Body of pancreas (tissue), 4 donors: ENCODE results near the gene DOK4. TPM values are rescaled to one million over a fixed set of nuclear protein-coding genes. Genes with fewer than 3 reads are reported as not detected.

ENCODE experiments used
- ATAC-seq: fragments of 150-250 bp; one replicate; pipeline ENCODE4 v1.9.1; 2016
- DNase-seq, 4 donors: peaks; one replicate each; pipeline ENCODE4 v3.0.0-alpha.2; 2019
- H3K27ac ChIP-seq, 4 donors: fragments of 200-600 bp; sonication (generic); 1 replicate in 3 of 4; 2 replicates in 1 of 4; pipeline versions ENCODE4 v1.5.1 to v1.6.1; 2016 to 2019; ENCODE audit warnings: mild to moderate bottlenecking in 1 of 4, mixed read lengths in 1 of 4, moderate library complexity in 1 of 4
- H3K27me3 ChIP-seq, 2 donors: fragments of 200-600 bp; sonication (generic); one replicate each; pipeline ENCODE4 v1.6.0; 2016; ENCODE audit warnings: mild to moderate bottlenecking in 1 of 2
- H3K36me3 ChIP-seq, 2 donors: fragments of 200-600 bp; sonication (generic); replicated peaks in 1 of 2; 2 replicates each; pipeline ENCODE4 v1.5.1; 2016; ENCODE audit warnings: low read depth in 2 of 2; ENCODE audit not compliant: insufficient read depth in 1 of 2
- H3K4me1 ChIP-seq: fragments of 200-600 bp; sonication (generic); one replicate; pipeline ENCODE4 v1.6.0; 2016
- H3K4me3 ChIP-seq, 2 donors: fragments of 200-600 bp; sonication (generic); 1 replicate in 1 of 2; 2 replicates in 1 of 2; pipeline ENCODE4 v1.5.1; 2016 to 2019
- H3K9me3 ChIP-seq, 3 donors: fragments of 200-600 bp; sonication (generic); 1 replicate in 2 of 3; 2 replicates in 1 of 3; pipeline ENCODE4 v1.5.1; 2016
- CTCF ChIP-seq, 7 experiments: fragments of 450-650 bp in 4 of 7; fragments of 200-600 bp in 3 of 7; sonication (generic) in 3 of 7; IDR thresholded peaks; one replicate each; pipeline ENCODE4 v1.5.1; 2016 to 2019; ENCODE audit warnings: antibody characterized with exemption in 7 of 7
- POLR2A ChIP-seq, 3 donors: fragments of 450-650 bp; IDR thresholded peaks; one replicate each; pipeline ENCODE4 v1.6.1; 2016; ENCODE audit warnings: antibody characterized with exemption in 3 of 3, mild to moderate bottlenecking in 2 of 3
- WGBS, 2 donors: methylation state at CpG; one replicate each; pipeline ENCODE4 v1.1.5; 2017; 5-methylcytosine and 5-hydroxymethylcytosine counted together
- intact Hi-C: fragments of 100-400 bp; cut with DNase I; formaldehyde crosslinking; loops from one replicate; pipeline ENCODE4 v1.15.1; 2023
- total RNA-seq, 2 donors: library from RNA; depleted of rRNA; stranded (reverse); fragments of >200 nt; gene quantifications; one replicate each; pipeline ENCODE4 v1.1.0, GENCODE V29; 2016

The DOK4 gene
- total RNA-seq, 2 donors from 2014 or later = 33.0 to 36.1 TPM

DNA sequence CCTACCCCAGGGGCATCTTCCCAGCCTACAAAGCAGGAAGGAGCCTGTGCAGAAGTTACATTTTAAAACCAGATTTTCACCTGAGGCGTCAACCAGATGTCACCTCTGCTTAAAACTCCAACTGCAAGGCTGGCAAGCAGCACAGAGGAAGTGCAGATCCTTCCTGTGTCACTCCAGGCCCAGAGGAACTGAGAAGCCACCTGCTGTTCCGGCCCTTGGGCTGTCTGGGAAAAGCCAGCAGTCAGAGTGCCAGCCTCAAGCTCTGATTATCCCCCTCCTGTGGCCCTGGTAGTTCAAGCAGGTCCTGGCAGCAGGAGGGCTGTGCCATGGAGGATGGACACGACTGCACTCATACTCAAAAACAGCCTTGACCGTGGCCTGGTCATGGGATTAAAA lies 13.6 kb downstream of the DOK4 start:
- 54% methylated on average over 3 to 4 of the region's 4 CpGs for WGBS, 2 donors
- Histone ChIP-seq H3K27ac (peak overlapping the region in 2 of 4 donors; percentile 68 to 69), H3K4me1 (peaks cover 45% of the 10 kb centered on the region), H3K4me3 (no peak overlapping the region), H3K27me3 (no peaks in the 10 kb centered on the region), H3K36me3 (peaks cover 6 to 19% of the 10 kb centered on the region in 2 donors), H3K9me3 (no peaks in the 10 kb centered on the region)
- intact Hi-C loops = no loop called here
- ATAC-seq (no peak), DNase-seq (no peak)
- TF ChIP-seq CTCF (IDR thresholded peaks at IDR 0.05) (no peak), POLR2A (IDR thresholded peaks at IDR 0.05) (no peak)

DNA sequence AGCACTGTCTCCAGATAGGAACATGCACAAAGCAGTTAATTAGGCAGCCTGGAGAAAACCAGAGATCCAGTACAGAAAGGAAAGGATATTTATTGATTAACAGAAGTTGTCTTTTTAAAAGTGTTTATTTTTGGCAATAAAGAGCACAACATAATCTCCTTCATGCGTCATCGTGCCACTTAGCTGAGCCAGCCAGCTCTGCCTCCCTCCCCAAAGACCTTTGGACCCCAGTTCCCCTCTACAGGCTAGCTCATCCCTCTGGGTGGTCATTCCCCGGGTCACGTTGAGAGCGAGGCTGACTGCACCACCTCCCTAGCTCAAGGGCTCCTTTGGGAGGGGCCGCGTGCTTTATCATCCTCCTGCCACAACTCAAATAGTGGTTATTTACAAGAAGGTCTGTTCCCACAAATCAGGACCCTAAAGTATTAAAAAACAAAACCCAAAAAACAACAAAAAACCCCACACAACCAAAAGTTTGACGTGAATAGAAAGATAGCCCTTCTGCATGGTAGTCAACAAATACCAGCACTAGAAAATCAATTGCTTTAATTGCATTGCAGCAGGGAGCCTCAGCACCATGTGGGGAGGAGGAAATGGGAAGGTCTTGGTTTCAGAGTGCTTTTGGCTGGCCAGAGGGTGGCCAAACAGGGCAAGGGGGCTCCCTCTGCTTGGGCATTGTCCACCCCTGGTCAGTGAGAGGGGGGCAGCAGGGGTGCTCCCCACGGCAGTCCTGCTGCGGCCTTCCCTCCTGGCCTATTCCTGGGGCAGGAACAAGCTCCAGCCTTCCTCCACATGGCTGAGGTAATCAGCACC lies 14.2 kb downstream of the DOK4 start:
- ATAC-seq (peak; percentile 52), DNase-seq (peak in 3 of 4 donors; percentile 26 to 61 (median 50))
- Histone ChIP-seq H3K36me3 (peaks cover 6 to 19% of the 10 kb centered on the region in 2 donors), H3K4me3 (no peak overlapping the region), H3K9me3 (no peaks in the 10 kb centered on the region), H3K4me1 (peaks cover 39% of the 10 kb centered on the region), H3K27ac (peak overlapping the region in 2 of 4 donors; percentile 68 to 69), H3K27me3 (no peaks in the 10 kb centered on the region)
- 41% methylated on average over 8 to 10 of the region's 10 CpGs for WGBS, 2 donors
- intact Hi-C loops = no loop called here
- no peak for TF ChIP-seq CTCF (IDR thresholded peaks at IDR 0.05)
- peak in 2 of 3 donors; percentile 4 to 10 for TF ChIP-seq POLR2A (IDR thresholded peaks at IDR 0.05)

- peaks cover 31% of the 10 kb centered on the region for H3K4me1 ChIP-seq
- intact Hi-C loops = no loop called here
- ATAC-seq = no peak
- H3K4me3 ChIP-seq = no peak overlapping the region
- no peak for DNase-seq
- H3K27ac ChIP-seq = peak overlapping the region; percentile 9 to 68 (median 31)
- H3K36me3 ChIP-seq = peaks cover 6 to 19% of the 10 kb centered on the region in 2 donors
- WGBS, 2 donors = 71 to 95% methylated on average over 1 of the region's 1 CpG
- H3K27me3 ChIP-seq = no peaks in the 10 kb centered on the region
- TF ChIP-seq CTCF (IDR thresholded peaks at IDR 0.05) (no peak), POLR2A (IDR thresholded peaks at IDR 0.05) (no peak)
- no peaks in the 10 kb centered on the region for H3K9me3 ChIP-seq
Measured at GRCh38 chr16:57471209-57471608, 15.1 kb downstream of the DOK4 start.

DNA sequence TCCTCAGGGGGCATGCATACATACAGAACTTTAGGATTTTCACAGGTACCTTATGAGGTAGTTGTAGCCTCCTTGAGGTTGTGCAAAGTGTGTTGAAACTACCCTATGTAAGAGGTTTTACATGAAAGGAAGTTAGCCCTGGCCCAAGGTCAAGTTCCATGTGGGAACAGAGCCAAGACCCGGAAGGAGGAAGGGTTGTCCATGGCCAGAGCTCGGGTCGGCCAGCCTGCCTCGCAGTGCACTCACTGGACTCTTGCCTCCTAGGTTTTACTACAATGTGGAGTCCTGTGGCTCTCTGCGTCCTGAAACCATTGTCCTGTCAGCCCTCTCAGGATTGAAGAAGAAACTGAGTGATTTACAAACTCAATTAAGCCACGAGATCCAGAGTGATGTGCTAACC lies 15.6 kb downstream of the DOK4 start:
- peaks cover 30% of the 10 kb centered on the region for H3K4me1 ChIP-seq
- DNase-seq (peak; percentile 70 to 78 (median 77)), ATAC-seq (peak; percentile 56)
- H3K36me3 ChIP-seq = peaks cover 6 to 19% of the 10 kb centered on the region in 2 donors
- 22 to 30% methylated on average over 5 to 6 of the region's 6 CpGs for WGBS, 2 donors
- intact Hi-C loops = no loop called here
- TF ChIP-seq POLR2A (IDR thresholded peaks at IDR 0.05) (no peak), CTCF (IDR thresholded peaks at IDR 0.05) (no peak)
- H3K9me3 ChIP-seq = no peaks in the 10 kb centered on the region
- H3K4me3 ChIP-seq = no peak overlapping the region
- H3K27ac ChIP-seq = peak overlapping the region; percentile 9 to 68 (median 31)
- no peaks in the 10 kb centered on the region for H3K27me3 ChIP-seq
